Loucy (cell line): ENCODE results near the gene GRIA3.

Experiments used
- H2AFZ ChIP-seq: fragments of 200-600 bp; sonication (generic); 2 replicates; pipeline ENCODE4 v1.6.0; 2016; ENCODE audit warnings: antibody characterized with exemption, mild to moderate bottlenecking, low read length, moderate library complexity
- H3F3A ChIP-seq: fragments of 200-600 bp; 2 replicates; pipeline ENCODE4 v1.6.0; 2016; ENCODE audit warnings: antibody characterized with exemption, low read depth, mild to moderate bottlenecking
- H3K27me3 ChIP-seq: fragments of 200-600 bp; sonication (generic); 2 replicates; pipeline ENCODE4 v1.6.1; 2014; ENCODE audit warnings: low read length, mild to moderate bottlenecking; ENCODE audit not compliant: insufficient read depth, poor library complexity, severe bottlenecking
- H3K36me3 ChIP-seq: fragments of 200-600 bp; sonication (generic); 2 replicates; pipeline ENCODE4 v1.6.1; 2016; ENCODE audit warnings: low read length; ENCODE audit not compliant: insufficient read depth
- H3K4me1 ChIP-seq: fragments of 200-600 bp; sonication (generic); 2 replicates; pipeline ENCODE4 v1.5.1; 2014; ENCODE audit warnings: low read length, mild to moderate bottlenecking; ENCODE audit not compliant: insufficient read depth, poor library complexity, severe bottlenecking
- H3K4me2 ChIP-seq: fragments of 200-600 bp; sonication (generic); 2 replicates; pipeline ENCODE4 v1.6.0; 2014; ENCODE audit warnings: antibody characterized with exemption, low read length, low read depth, mild to moderate bottlenecking; ENCODE audit not compliant: poor library complexity, severe bottlenecking
- H3K4me3 ChIP-seq: fragments of 200-600 bp; sonication (generic); 2 replicates; pipeline ENCODE4 v1.5.1; 2014; ENCODE audit warnings: low read length, mild to moderate bottlenecking, mixed read lengths; ENCODE audit not compliant: poor library complexity, severe bottlenecking
- H3K79me2 ChIP-seq: fragments of 200-600 bp; sonication (generic); 2 replicates; pipeline ENCODE4 v1.6.1; 2014; ENCODE audit warnings: low read length; ENCODE audit not compliant: insufficient read depth
- H3K9ac ChIP-seq: fragments of 200-600 bp; sonication (generic); 2 replicates; pipeline ENCODE4 v1.6.0; 2014; ENCODE audit warnings: mild to moderate bottlenecking, low read depth, low read length, moderate library complexity; ENCODE audit not compliant: poor library complexity, severe bottlenecking
- H3K9me2 ChIP-seq: fragments of 200-600 bp; sonication (generic); replicated peaks from 2 replicates; pipeline ENCODE4 v1.6.1; 2016; ENCODE audit warnings: low read depth, low read length, mixed read lengths
- H3K9me3 ChIP-seq: fragments of 200-600 bp; sonication (generic); 2 replicates; pipeline ENCODE4 v1.6.1; 2014; ENCODE audit warnings: mild to moderate bottlenecking, antibody characterized with exemption, low read length, low read depth; ENCODE audit not compliant: insufficient read depth
- H4K20me1 ChIP-seq: fragments of 200-600 bp; sonication (generic); 2 replicates; pipeline ENCODE4 v1.6.0; 2014; ENCODE audit warnings: antibody characterized with exemption, low read length, mild to moderate bottlenecking; ENCODE audit not compliant: insufficient read depth, poor library complexity, severe bottlenecking
- CTCF ChIP-seq: fragments of 200-600 bp; sonication (generic); conservative IDR thresholded peaks from 2 replicates; pipeline ENCODE4 v1.5.1; 2014; ENCODE audit warnings: mild to moderate bottlenecking, antibody characterized with exemption, low read length
- EZH2phosphoT487 ChIP-seq: fragments of 200-600 bp; IDR thresholded peaks from 2 replicates; pipeline ENCODE4 v1.6.1; 2018; ENCODE audit warnings: antibody characterized with exemption, mild to moderate bottlenecking, moderate library complexity, borderline replicate concordance

The GRIA3 gene

DNA sequence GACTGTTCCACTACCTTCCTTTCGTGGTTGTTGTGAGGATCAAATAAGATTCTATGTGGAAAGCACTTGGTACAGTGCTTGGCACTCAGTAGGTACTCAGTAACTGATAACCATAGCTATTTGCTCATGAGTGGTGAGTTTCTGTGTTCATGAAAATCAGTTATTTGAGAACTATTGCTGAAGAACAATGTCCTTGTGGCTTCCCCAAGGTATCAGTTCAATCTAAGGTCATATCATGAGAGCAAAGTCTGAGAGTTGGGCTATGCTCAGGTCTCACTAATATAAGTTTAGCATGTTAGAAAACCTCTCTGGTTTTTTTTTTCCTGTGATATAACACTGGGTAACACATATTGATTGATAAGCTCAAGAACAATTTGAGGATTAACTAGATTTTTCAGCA, 147.8 kb downstream of the GRIA3 start:
- Histone ChIP-seq H4K20me1 (no peaks in the 10 kb centered on the region), H2AFZ (no peak overlapping the region), H3F3A (no peaks in the 10 kb centered on the region)

GRCh38 chrX:123336666-123337065, 152.6 kb downstream of the GRIA3 start:
- H3K4me3 ChIP-seq, result no peak overlapping the region
- no peaks in the 10 kb centered on the region for H3K9me2 ChIP-seq
- no peaks in the 10 kb centered on the region for H3F3A ChIP-seq
- no peak for TF ChIP-seq EZH2phosphoT487
- TF ChIP-seq CTCF, result no peak
- H3K9me3 ChIP-seq, result no peaks in the 10 kb centered on the region
- no peaks in the 10 kb centered on the region for H3K4me1 ChIP-seq
- no peak overlapping the region for H2AFZ ChIP-seq
- H3K36me3 ChIP-seq, result no peaks in the 10 kb centered on the region
- H3K4me2 ChIP-seq, result no peak overlapping the region
- H3K79me2 ChIP-seq, result no peaks in the 10 kb centered on the region
- H3K9ac ChIP-seq, result no peak overlapping the region
- no peaks in the 10 kb centered on the region for H3K27me3 ChIP-seq
- no peaks in the 10 kb centered on the region for H4K20me1 ChIP-seq

More for the DNA sequence above, 147.8 kb downstream of the GRIA3 start:
- no peak overlapping the region for H3K4me2 ChIP-seq
- H3K79me2 ChIP-seq, result no peaks in the 10 kb centered on the region
- no peaks in the 10 kb centered on the region for H3K9me2 ChIP-seq
- H3K36me3 ChIP-seq, result no peaks in the 10 kb centered on the region
- no peak overlapping the region for H3K4me3 ChIP-seq
- TF ChIP-seq EZH2phosphoT487 (no peak), CTCF (no peak)
- H3K9me3 ChIP-seq, result no peaks in the 10 kb centered on the region
- no peaks in the 10 kb centered on the region for H3K27me3 ChIP-seq
- H3K9ac ChIP-seq, result no peak overlapping the region
- no peaks in the 10 kb centered on the region for H3K4me1 ChIP-seq

- Histone ChIP-seq H3K9me3 (no peaks in the 10 kb centered on the region), H3K4me3 (no peak overlapping the region), H3K4me1 (no peaks in the 10 kb centered on the region), H4K20me1 (no peaks in the 10 kb centered on the region), H3K27me3 (no peaks in the 10 kb centered on the region), H3K79me2 (no peaks in the 10 kb centered on the region), H2AFZ (no peak overlapping the region), H3K4me2 (no peak overlapping the region), H3K9ac (no peak overlapping the region), H3K36me3 (no peaks in the 10 kb centered on the region), H3F3A (no peaks in the 10 kb centered on the region), H3K9me2 (no peaks in the 10 kb centered on the region)
- TF ChIP-seq CTCF, result no peak
- TF ChIP-seq EZH2phosphoT487, result no peak
Measured at GRCh38 chrX:123337886-123338639, 154.0 kb downstream of the GRIA3 start.
